ENCODE results near the gene LPCAT4.
"Not testable (repeated sequence)": the region's sequence is repeated elsewhere in the genome, so short reads cannot be mapped to it uniquely, and the experiment has no call there.

LPCAT4 gene, protein sequence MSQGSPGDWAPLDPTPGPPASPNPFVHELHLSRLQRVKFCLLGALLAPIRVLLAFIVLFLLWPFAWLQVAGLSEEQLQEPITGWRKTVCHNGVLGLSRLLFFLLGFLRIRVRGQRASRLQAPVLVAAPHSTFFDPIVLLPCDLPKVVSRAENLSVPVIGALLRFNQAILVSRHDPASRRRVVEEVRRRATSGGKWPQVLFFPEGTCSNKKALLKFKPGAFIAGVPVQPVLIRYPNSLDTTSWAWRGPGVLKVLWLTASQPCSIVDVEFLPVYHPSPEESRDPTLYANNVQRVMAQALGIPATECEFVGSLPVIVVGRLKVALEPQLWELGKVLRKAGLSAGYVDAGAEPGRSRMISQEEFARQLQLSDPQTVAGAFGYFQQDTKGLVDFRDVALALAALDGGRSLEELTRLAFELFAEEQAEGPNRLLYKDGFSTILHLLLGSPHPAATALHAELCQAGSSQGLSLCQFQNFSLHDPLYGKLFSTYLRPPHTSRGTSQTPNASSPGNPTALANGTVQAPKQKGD

DNA sequence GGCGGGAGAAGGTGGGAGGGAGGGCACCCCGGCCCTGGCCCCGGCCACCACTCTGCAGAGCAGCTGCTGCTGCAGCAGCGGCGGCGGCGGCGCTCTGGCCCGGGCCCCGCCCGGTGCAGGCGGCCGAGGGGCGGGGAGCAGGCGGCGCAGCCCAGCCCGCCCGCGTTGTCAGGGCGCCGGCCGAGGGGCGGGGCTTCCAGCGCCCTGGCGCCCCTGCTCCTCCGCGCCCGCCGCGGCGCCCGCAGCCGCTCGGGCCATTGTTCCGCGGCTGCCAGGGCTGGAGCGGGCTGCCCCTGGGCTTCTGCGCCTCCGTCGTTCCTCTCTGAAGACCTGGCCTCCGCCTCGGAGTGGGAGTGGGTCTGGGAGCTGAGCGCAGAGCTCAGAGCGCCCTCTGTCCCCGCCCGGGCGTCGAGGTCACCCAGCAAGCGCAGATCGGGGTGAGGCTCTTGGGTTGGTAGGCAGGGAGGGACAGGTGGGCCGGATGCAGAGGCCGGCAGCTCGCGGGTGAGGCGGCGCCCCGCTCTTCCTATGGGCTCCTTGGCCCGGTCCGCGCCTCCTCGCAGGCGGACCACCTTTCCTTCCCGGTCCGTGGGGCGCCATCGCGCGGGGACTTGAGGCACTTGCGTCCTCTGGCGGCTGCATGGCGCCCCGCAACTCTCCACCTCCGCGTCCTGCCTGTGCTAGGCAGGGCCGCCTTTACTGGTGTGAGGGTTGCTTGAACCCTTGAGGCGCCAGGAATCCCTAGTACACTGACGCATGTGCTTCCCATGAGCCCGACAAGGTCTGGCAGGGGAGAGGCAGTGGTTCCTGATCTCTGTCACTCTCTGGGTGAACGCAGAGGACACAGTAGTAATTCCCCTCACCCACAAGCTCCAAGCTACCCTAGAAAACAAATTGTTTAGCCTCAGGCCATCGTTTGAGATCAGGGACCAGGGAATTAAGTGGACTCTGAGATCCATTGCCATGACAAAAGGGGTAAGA is at the start of gene LPCAT4:
TSS of gene LPCAT4 (minus strand) at position 96 of the 981 bp plus-strand sequence. CDS start 96 bp downstream, outside the sequence.
- FAIRE-seq: no peak

- FAIRE-seq: not testable (repeated sequence)
Observed at GRCh38 chr15:34409511-34409910, 42.5 kb upstream of the LPCAT4 start.

DNA sequence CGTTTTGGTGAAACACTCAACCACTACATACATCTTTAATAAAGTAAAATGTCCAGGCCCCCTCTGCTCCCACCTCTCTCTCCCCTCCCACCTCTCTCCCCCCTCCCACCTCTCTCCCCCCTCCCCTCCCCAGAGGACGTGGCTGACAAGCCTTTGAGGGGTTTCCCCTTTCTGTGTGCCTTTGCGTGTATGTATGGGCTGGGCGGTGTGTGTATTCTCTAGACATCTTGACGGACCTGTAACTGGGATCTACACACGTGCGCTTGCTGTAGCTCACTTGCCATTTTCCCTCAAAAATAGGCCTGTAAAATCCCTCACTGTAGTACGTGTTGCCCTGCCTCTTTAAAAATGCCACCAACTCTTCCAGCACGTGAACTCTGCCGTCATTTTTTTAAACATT is 42.0 kb upstream of the LPCAT4 start:
- not testable (repeated sequence) for FAIRE-seq

GRCh38 chr15:34403899-34404298 is 36.9 kb upstream of the LPCAT4 start:
- FAIRE-seq: not testable (repeated sequence)

DNA sequence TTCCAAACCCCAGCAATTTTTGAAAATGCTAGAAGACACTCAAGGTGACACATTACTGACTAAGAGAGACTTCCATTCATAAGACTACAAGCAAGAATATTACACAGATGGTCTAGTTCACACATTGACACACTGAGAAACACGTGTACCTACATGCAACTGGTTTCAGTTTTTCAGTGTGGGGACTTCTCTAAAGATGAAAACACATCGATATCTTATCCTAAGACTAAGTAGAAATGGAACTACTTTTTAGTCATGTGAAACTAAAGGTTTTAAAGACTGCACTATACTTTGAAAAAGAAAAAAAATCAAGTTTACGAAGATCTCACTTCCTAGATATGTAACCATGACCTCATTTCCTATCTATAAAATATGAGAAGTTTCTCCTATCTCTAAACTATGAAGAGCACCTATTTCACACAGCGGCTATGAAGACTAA is 36.2 kb upstream of the LPCAT4 start:
- not testable (repeated sequence) for FAIRE-seq

DNA sequence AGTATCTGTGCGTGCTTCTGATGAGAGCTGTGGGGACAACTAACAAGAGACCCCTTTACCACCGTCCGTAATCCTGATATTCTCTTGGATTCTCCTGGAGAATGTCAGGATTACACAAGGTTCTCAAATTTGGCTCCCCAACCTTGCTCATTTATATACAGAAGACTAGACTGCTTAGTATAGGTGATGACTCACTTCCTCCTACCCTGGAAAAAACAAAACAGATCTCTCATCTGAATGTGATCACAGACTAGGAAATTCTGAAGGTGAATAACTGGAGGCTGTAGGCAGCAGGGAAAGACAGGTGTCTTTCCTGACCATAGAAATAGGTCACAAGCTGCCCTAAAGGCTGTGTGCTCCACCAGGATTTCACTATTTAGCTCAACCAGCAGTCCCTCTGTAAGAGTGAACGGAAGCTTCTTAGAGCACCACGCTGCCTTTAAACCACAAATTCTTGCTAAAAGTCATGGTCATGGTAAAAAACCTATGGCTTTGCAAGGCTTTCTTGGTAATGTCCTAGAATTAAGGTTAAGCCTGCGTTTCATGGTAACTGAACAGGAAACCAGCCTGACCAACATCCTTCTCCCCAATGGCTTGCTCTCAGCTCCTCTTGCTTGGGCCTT is 30.8 kb upstream of the LPCAT4 start:
- FAIRE-seq: not testable (repeated sequence)

DNA sequence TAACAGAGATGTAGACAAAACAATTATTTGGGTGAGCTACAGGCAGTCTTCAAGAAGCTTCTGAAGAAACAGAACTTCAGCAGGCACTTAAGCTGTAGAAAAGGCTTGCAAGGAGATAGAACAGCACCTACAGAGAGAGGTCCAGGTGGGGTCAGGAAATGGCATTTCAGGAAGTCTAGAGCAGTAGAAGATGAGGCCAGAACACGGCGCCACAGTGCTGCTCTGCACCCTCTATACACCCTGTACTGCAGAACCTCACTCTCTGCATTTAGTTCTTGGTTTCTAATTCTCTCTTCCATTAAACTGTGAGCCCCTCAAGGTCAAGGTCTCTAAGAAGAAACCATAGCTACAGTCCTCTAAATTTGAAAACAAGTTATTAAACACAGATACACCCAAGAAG is 26.0 kb upstream of the LPCAT4 start:
- FAIRE-seq: not testable (repeated sequence)

- FAIRE-seq: not testable (repeated sequence)
Observed at GRCh38 chr15:34389594-34390086, 22.6 kb upstream of the LPCAT4 start.

- not testable (repeated sequence) for FAIRE-seq
Observed at GRCh38 chr15:34381829-34382521, 15.0 kb upstream of the LPCAT4 start.

- FAIRE-seq: not testable (repeated sequence)
Observed at GRCh38 chr15:34380491-34380890, 13.5 kb upstream of the LPCAT4 start.

GRCh38 chr15:34376856-34377255 is 9.9 kb upstream of the LPCAT4 start:
- no peak for FAIRE-seq

DNA sequence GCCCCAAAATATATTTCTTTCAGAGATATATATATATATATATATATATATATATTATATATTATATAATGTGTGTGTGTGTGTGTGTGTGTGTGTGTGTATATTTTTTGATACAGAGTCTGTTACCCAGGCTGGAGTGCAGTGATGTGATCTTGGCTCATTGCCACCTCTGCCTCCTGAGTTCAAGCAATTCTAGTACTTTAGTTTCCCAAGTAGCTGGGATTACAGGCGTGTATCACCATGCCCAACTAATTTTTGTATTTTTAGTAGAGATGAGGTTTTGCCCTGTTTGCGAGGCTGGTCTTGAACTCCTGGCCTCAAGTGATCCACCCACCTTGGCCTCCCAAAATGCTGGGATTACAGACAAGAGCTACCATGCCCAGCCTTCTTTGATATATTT is 8.5 kb upstream of the LPCAT4 start:
- not testable (repeated sequence) for FAIRE-seq

DNA sequence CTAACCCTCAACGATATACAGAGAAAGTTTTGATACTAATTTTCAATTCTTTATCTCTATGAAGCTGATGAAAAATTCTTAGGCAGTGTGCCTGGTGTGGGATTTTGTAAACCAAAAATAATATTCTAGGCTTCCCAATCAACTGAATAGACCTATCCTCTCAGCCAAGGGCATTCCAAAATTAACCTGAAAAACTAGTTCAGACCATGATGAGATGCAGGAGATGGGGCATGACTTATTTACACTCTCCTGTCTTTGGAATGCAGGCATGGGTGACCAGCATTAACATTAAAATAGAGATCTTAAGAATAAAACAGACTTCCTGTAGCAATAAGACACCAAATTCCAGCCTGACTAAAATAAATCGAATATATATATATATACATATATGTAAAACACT is 7.8 kb upstream of the LPCAT4 start:
- no peak for FAIRE-seq

- no peak for FAIRE-seq
Observed at GRCh38 chr15:34373951-34374350, 7.0 kb upstream of the LPCAT4 start.

- no peak for FAIRE-seq
Observed at GRCh38 chr15:34370643-34371042, 3.6 kb upstream of the LPCAT4 start.

DNA sequence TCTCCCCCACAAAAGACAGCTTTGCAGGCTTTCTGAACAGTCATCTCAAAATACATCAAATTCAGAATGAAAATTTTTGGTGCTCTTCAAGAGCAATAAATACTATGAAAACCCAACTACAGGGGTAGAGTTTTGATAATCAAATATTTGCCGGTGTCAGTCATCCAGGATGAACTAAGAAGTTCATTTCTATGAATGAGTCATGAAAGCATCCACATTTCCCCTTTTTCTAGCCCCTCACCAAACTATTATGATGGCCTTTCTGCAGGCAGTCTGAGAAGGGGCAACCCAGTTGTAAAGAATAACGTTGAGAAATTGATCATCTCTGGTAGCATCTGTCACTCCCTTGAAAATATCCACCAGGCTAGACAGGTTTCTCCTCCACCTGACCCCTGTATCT is 3.1 kb upstream of the LPCAT4 start:
- no peak for FAIRE-seq

GRCh38 chr15:34366271-34367065 is 528 bp downstream of the LPCAT4 start:
- no peak for FAIRE-seq

DNA sequence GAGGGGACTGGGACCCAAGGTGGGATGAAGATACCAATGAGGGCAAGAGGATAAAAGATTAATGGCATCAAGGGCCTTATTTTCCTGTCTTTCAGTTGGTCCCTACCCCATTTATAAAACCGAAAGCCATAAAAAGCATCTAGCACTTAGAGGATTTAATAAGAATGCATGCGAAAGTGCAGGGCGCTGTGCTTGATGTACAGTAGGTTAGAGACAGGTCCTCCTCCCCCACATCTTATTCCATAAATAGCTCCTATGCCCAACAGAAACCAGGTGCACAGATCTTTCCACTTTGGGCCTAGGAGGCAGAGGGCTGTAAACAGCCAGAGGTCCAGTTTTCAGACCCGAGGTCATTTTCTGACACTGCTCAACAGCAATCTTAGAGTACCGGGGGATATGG is 1.2 kb downstream of the LPCAT4 start:
- no peak for FAIRE-seq

DNA sequence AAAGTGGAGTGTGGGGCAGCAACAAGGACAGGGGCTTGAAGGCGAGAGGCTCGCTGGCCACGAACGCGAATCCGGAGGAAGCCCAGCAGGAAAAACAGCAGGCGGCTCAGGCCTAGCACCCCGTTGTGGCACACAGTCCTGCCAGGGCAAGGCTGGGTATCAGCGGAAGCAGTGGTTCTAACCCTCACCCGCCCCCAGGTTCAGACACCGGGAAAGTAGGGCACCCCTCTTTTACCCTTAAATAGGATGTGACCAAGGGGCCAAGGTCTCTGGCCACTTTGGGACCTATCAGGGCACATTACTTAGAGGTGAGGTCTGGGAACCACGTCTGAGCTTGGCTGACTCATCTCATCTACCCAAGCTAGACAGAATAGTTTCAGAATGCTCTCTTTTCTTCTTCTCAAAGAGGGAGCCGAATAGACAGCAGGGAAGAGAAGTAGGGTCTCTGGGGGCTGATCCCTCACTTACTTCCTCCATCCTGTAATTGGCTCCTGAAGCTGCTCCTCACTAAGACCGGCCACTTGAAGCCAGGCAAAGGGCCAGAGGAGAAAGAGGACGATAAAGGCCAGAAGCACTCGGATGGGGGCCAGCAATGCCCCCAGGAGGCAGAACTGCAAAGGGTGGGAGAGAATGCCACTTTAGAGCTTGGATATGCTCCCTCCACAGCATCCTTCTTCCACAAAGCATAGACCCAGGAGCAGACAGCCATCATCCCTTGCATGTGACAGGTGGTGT is 1.7 kb downstream of the LPCAT4 start:
- no peak for FAIRE-seq

DNA sequence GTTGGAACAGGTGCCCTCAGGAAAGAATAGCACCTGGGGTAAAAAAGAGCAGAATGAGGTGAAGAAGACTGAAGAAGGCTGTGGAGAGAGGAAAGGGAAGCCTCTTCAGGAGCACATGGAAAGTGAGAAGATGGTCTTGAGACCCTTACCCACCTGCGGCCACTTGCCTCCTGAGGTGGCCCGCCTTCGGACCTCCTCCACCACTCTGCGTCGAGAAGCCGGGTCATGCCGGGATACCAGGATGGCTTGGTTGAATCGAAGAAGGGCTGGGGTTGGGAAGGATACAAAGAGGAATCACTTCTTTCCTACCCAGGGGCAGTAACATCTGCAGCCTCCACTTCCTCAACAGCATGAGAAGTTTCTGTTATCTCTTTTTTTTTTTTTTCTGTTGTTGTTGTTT is 3.0 kb downstream of the LPCAT4 start:
- FAIRE-seq: no peak
